Neural cell (in vitro differentiated cells): ENCODE data around the gene RAB27B. TPM values are rescaled to one million over a fixed set of nuclear protein-coding genes. Genes with fewer than 3 reads are reported as not detected.

Experiments used
- H2AFZ ChIP-seq: fragments of 200-600, 300-800 bp; sonication (generic), shearing (Covaris generic); 2 replicates; pipeline ENCODE4 v1.6.0; 2014; ENCODE audit warnings: low read depth, mild to moderate bottlenecking, antibody characterized with exemption, low read length, moderate library complexity
- H3F3A ChIP-seq: fragments of 200-600 bp; shearing (Covaris generic); 2 replicates; pipeline ENCODE4 v1.6.1; 2016; ENCODE audit warnings: mild to moderate bottlenecking, moderate library complexity, mixed read lengths, antibody characterized with exemption, low read length; ENCODE audit not compliant: insufficient read depth, poor library complexity, severe bottlenecking
- H3K27ac ChIP-seq: fragments of 200-600, 300-800 bp; sonication (generic), shearing (Covaris generic); 2 replicates; pipeline ENCODE4 v1.5.1; 2014; ENCODE audit warnings: mild to moderate bottlenecking, low read length, moderate library complexity
- H3K27me3 ChIP-seq: fragments of 300-800, 200-600 bp; sonication (generic), shearing (Covaris generic); 2 replicates; pipeline ENCODE4 v1.6.0; 2014; ENCODE audit warnings: mild to moderate bottlenecking, low read depth, low read length, moderate library complexity; ENCODE audit not compliant: insufficient read depth
- H3K36me3 ChIP-seq: fragments of 300-800, 200-600 bp; sonication (generic), shearing (Covaris generic); 2 replicates; pipeline ENCODE4 v1.5.1; 2014; ENCODE audit warnings: mild to moderate bottlenecking, antibody characterized with exemption, low read length, moderate library complexity; ENCODE audit not compliant: insufficient read depth
- H3K4me2 ChIP-seq: fragments of 300-800, 200-600 bp; sonication (generic), shearing (Covaris generic); 2 replicates; pipeline ENCODE4 v1.6.0; 2014; ENCODE audit warnings: mild to moderate bottlenecking, low read length
- H3K4me3 ChIP-seq: fragments of 300-800, 200-600 bp; sonication (generic), shearing (Covaris generic); 2 replicates; pipeline ENCODE4 v1.5.1; 2014; ENCODE audit warnings: mild to moderate bottlenecking, low read length, moderate library complexity
- H3K79me2 ChIP-seq: fragments of 200-600 bp; shearing (Covaris generic); replicated peaks from 2 replicates; pipeline ENCODE4 v1.6.0; 2014; ENCODE audit warnings: mild to moderate bottlenecking, low read length, moderate library complexity; ENCODE audit not compliant: insufficient read depth
- H3K9ac ChIP-seq: fragments of 300-800, 200-600 bp; sonication (generic), shearing (Covaris generic); 2 replicates; pipeline ENCODE4 v1.6.1; 2016; ENCODE audit warnings: mild to moderate bottlenecking, low read length, mixed read lengths
- H3K9me2 ChIP-seq: fragments of 200-600 bp; shearing (Covaris generic); 2 replicates; pipeline ENCODE4 v1.6.1; 2016; ENCODE audit warnings: mild to moderate bottlenecking, low read length, mixed read lengths; ENCODE audit not compliant: insufficient read depth
- H3K9me3 ChIP-seq: fragments of 200-600, 300-800 bp; sonication (generic), shearing (Covaris generic); 2 replicates; pipeline ENCODE4 v1.6.1; 2016; ENCODE audit warnings: mild to moderate bottlenecking, mixed run types, low read length, moderate library complexity, mixed read lengths
- H4K20me1 ChIP-seq: fragments of 200-600 bp; shearing (Covaris generic); 2 replicates; pipeline ENCODE4 v1.6.1; 2016; ENCODE audit warnings: mild to moderate bottlenecking, mixed run types; ENCODE audit not compliant: insufficient read depth
- EP300 ChIP-seq: fragments of 450-650 bp; conservative IDR thresholded peaks from 2 replicates; pipeline ENCODE4 v1.6.1; 2014; ENCODE audit warnings: antibody characterized with exemption, mild to moderate bottlenecking, moderate library complexity; ENCODE audit not compliant: poor library complexity, severe bottlenecking
- EZH2 ChIP-seq: fragments of 200-600, 300-800 bp; shearing (Covaris generic), sonication (generic); IDR thresholded peaks from 2 replicates; pipeline ENCODE4 v1.6.1; 2014; ENCODE audit warnings: antibody characterized with exemption, low read length, borderline replicate concordance, mild to moderate bottlenecking; ENCODE audit not compliant: insufficient read depth, poor library complexity, severe bottlenecking
- MXI1 ChIP-seq: fragments of 450-650 bp; conservative IDR thresholded peaks from 2 replicates; pipeline ENCODE4 v1.6.1; 2014; ENCODE audit warnings: antibody characterized with exemption, mild to moderate bottlenecking; ENCODE audit not compliant: poor library complexity, severe bottlenecking
- POLR2AphosphoS5 ChIP-seq: IDR thresholded peaks from 2 replicates; pipeline ENCODE4 v1.6.1; 2012
- RAD21 ChIP-seq: fragments of 450-650 bp; conservative IDR thresholded peaks from 2 replicates; pipeline ENCODE4 v1.6.1; 2014; ENCODE audit warnings: antibody characterized with exemption, mild to moderate bottlenecking, moderate library complexity
- SMC3 ChIP-seq: fragments of 450-650 bp; conservative IDR thresholded peaks from 2 replicates; pipeline ENCODE4 v1.6.1; 2014; ENCODE audit warnings: antibody characterized with exemption, mild to moderate bottlenecking, moderate library complexity; ENCODE audit not compliant: poor library complexity
- TAF1 ChIP-seq: IDR thresholded peaks from 2 replicates; pipeline ENCODE4 v1.6.1; 2012; ENCODE audit warnings: low read depth
- polyA plus RNA-seq: library from polyadenylated mRNA; depleted of rRNA; stranded (reverse); fragments of >200 nt; gene quantifications from 2 replicates; pipeline ENCODE4 v1.2.3, GENCODE V29; 2014
- TF ChIP-seq, protein P1 (sequence below): fragments of 450-650 bp; IDR thresholded peaks from 2 replicates; pipeline ENCODE4 v1.5.1; 2014; ENCODE audit warnings: antibody characterized with exemption, mild to moderate bottlenecking, moderate library complexity; ENCODE audit not compliant: poor library complexity, severe bottlenecking
- TF ChIP-seq, protein P2 (sequence below): IDR thresholded peaks from 2 replicates; pipeline ENCODE4 v1.6.1; 2012; ENCODE audit warnings: borderline replicate concordance

RAB27B gene
- polyA plus RNA-seq, 1 donor from 2014 or later: 37.3 TPM

GRCh38 chr18:54835944-54836343, 7.7 kb downstream of the RAB27B start (continued):
- TF ChIP-seq, protein P1, sequence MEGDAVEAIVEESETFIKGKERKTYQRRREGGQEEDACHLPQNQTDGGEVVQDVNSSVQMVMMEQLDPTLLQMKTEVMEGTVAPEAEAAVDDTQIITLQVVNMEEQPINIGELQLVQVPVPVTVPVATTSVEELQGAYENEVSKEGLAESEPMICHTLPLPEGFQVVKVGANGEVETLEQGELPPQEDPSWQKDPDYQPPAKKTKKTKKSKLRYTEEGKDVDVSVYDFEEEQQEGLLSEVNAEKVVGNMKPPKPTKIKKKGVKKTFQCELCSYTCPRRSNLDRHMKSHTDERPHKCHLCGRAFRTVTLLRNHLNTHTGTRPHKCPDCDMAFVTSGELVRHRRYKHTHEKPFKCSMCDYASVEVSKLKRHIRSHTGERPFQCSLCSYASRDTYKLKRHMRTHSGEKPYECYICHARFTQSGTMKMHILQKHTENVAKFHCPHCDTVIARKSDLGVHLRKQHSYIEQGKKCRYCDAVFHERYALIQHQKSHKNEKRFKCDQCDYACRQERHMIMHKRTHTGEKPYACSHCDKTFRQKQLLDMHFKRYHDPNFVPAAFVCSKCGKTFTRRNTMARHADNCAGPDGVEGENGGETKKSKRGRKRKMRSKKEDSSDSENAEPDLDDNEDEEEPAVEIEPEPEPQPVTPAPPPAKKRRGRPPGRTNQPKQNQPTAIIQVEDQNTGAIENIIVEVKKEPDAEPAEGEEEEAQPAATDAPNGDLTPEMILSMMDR: no peak
- no peak for TF ChIP-seq POLR2AphosphoS5

- Histone ChIP-seq H3K27ac (no peak overlapping the region), H3K9ac (no peak overlapping the region), H3K4me2 (no peak overlapping the region), H3F3A (no peaks in the 10 kb centered on the region), H3K4me3 (no peak overlapping the region), H3K27me3 (no peaks in the 10 kb centered on the region), H3K9me3 (no peaks in the 10 kb centered on the region), H3K9me2 (no peaks in the 10 kb centered on the region), H3K36me3 (no peaks in the 10 kb centered on the region), H2AFZ (no peak overlapping the region), H3K79me2 (no peaks in the 10 kb centered on the region), H4K20me1 (no peaks in the 10 kb centered on the region)
- TF ChIP-seq, protein P2, sequence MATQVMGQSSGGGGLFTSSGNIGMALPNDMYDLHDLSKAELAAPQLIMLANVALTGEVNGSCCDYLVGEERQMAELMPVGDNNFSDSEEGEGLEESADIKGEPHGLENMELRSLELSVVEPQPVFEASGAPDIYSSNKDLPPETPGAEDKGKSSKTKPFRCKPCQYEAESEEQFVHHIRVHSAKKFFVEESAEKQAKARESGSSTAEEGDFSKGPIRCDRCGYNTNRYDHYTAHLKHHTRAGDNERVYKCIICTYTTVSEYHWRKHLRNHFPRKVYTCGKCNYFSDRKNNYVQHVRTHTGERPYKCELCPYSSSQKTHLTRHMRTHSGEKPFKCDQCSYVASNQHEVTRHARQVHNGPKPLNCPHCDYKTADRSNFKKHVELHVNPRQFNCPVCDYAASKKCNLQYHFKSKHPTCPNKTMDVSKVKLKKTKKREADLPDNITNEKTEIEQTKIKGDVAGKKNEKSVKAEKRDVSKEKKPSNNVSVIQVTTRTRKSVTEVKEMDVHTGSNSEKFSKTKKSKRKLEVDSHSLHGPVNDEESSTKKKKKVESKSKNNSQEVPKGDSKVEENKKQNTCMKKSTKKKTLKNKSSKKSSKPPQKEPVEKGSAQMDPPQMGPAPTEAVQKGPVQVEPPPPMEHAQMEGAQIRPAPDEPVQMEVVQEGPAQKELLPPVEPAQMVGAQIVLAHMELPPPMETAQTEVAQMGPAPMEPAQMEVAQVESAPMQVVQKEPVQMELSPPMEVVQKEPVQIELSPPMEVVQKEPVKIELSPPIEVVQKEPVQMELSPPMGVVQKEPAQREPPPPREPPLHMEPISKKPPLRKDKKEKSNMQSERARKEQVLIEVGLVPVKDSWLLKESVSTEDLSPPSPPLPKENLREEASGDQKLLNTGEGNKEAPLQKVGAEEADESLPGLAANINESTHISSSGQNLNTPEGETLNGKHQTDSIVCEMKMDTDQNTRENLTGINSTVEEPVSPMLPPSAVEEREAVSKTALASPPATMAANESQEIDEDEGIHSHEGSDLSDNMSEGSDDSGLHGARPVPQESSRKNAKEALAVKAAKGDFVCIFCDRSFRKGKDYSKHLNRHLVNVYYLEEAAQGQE: no peak
- TF ChIP-seq TAF1: no peak
- no peak for TF ChIP-seq POLR2AphosphoS5
- TF ChIP-seq SMC3: no peak
- no peak for TF ChIP-seq MXI1
- TF ChIP-seq, protein P1: no peak
- no peak for TF ChIP-seq RAD21
- no peak for TF ChIP-seq EZH2
- TF ChIP-seq EP300: no peak
These were observed 15.0 kb downstream of the RAB27B start for GRCh38 chr18:54843314-54843713.

DNA sequence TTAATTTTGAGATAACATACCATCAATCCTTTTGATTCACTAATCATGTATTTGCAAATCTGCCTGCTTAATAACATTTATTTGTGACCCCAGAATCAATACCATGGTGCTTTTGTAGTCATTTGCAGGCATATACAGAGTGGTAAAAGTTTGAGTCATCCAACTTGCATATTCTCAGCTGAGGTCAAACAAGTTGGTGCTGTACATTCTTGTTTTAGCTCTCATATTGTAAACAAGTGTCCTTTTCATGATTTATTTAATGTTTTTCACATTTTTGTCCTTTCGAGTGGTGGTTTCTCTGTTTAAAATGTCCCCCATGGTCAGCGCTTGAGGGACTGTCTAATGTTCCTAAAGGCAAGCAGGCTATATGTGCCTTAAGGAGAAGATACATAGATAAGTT, 17.5 kb downstream of the RAB27B start:
- Histone ChIP-seq H3K36me3 (no peaks in the 10 kb centered on the region), H3K27me3 (no peaks in the 10 kb centered on the region), H3K79me2 (no peaks in the 10 kb centered on the region), H3F3A (no peaks in the 10 kb centered on the region), H3K27ac (no peak overlapping the region), H4K20me1 (no peaks in the 10 kb centered on the region), H2AFZ (no peak overlapping the region), H3K4me2 (no peak overlapping the region), H3K9me3 (no peaks in the 10 kb centered on the region), H3K9me2 (no peaks in the 10 kb centered on the region), H3K9ac (no peak overlapping the region), H3K4me3 (no peak overlapping the region)
- TF ChIP-seq POLR2AphosphoS5 (no peak), MXI1 (no peak), TAF1 (no peak), SMC3 (no peak), EP300 (no peak), EZH2 (no peak), RAD21 (no peak)
- TF ChIP-seq, protein P2: no peak
- TF ChIP-seq, protein P1: no peak
